C4-2B (cell line): ENCODE measurements around the gene OR1E2.

ENCODE experiments used
- H3K27ac ChIP-seq: fragments of 450-650 bp; 2 replicates; pipeline ENCODE4 v1.5.1; 2017
- CTCF ChIP-seq: fragments of 450-650 bp; conservative IDR thresholded peaks from 2 replicates; pipeline ENCODE4 v1.5.1; 2017; ENCODE audit warnings: mild to moderate bottlenecking
- ZFX ChIP-seq: fragments of 450-650 bp; IDR thresholded peaks from 2 replicates; pipeline ENCODE4 v1.6.1; 2017

The OR1E2 gene

GRCh38 chr17:3389791-3390190 lies 43.9 kb downstream of the OR1E2 start:
- no peak overlapping the region for H3K27ac ChIP-seq
- TF ChIP-seq ZFX (no peak), CTCF (no peak)

- no peak within 1 kb of the TSS for H3K27ac ChIP-seq
- TF ChIP-seq CTCF, result no peak
Measured at GRCh38 chr17:3385869-3386816, 47.5 kb downstream of the OR1E2 start, which contains the start of gene OR3A2. OR3A2 (minus strand) TSS chr17:3386308.
